GM10266 (cell line): Measurements from ENCODE around the gene EGFL7.

Experiments used
- DNase-seq: peaks from one replicate; pipeline ENCODE4 v3.0.0; 2012; ENCODE audit errors: extremely low spot score
- CTCF ChIP-seq: IDR thresholded peaks from 2 replicates; pipeline ENCODE4 v1.5.1; 2012; ENCODE audit warnings: mild to moderate bottlenecking, low read depth; ENCODE audit not compliant: control insufficient read depth, insufficient read depth; ENCODE audit errors: missing control alignments

The EGFL7 gene

DNA sequence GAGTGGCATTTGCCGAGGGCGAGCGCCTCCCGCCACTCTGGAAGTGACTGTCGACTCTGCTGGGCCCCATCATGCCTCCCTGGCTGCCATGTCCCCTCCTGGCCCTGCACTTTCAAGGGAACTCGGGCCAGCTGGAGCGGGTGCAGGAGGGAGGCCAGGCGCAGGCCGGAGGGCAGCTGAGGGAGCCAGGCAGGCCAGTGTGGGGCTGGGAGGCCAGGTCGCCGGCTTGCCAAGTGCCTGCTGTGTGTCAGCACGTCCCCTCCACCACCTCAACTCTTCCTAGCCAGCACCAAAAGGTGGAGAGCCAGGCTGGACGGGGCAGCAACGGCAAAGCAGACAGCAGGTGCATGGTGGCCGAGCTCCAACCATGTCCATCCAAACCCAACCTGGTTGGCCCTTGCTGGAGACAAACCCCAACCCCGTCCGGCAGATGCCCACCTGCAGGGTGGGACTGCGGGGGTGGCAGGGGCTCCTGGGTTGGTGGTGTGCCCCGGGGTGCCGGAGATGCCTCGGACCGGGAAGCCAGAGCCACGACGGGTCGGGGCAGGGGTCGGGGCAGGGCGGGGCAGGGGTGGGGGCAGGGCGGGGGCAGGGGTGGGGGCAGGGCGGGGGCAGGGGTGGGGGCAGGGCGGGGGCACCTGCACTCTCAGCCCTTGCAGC is 36.5 kb upstream of the EGFL7 start:
- DNase-seq: no peak

GRCh38 chr9:136626740-136627642 is 35.7 kb upstream of the EGFL7 start:
- TF ChIP-seq CTCF: no peak
- no peak for DNase-seq

More for the DNA sequence above, 36.5 kb upstream of the EGFL7 start:
- no peak for TF ChIP-seq CTCF

GRCh38 chr9:136627703-136628102 is 35.0 kb upstream of the EGFL7 start:
- TF ChIP-seq CTCF: no peak
- no peak for DNase-seq

- no peak for TF ChIP-seq CTCF
- DNase-seq: no peak
These were observed 34.4 kb upstream of the EGFL7 start for GRCh38 chr9:136628268-136628667.

DNA sequence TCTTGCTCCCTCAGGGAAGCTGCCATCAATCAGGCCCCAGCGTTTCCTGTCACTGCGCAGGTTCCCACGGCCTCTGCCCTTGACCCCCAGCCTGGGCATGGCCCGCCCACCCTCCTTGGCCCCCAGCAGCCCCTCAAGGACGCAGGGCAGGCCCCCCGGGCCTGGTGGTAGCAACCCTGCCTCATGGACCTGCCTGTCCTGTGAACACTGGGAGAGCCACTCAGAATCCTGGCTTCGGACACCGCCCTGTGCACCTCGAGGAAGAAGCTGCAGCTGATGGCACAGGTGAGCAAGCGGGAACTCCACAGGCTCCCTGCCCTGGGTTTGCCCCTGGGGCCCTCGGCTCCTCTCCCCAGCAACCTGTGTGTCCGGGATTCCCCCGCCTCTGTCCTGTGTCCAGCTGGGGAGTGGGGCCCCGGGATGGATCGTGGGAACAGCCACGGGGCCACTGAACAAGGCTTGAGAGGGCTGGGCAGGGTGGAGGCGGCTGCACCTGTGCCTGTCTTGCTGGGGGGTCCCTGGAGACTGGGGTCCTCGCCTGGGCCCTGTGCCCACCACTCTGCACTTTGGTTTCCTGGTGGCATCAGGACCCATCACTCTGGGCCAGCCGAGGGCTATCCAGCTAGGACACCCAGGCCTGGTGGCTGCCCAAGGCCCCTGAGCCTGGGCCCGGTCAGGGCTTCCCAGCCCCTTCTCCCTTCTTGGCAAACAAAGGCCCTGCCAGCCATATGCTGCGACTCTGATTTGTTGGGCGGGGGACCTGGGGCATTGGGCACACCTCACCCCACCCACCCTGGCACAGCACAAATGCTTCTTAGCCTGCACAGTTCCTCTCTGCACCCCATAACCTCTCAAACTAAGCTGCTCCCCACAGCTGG is 33.5 kb upstream of the EGFL7 start:
- no peak for DNase-seq
- no peak for TF ChIP-seq CTCF

GRCh38 chr9:136629879-136630661 is 32.6 kb upstream of the EGFL7 start:
- TF ChIP-seq CTCF: peak; percentile 82
- DNase-seq: peak; percentile 86
